ENCODE results near the gene RCBTB2. TPM values are rescaled to one million over a fixed set of nuclear protein-coding genes. Genes with fewer than 3 reads are reported as not detected.

The RCBTB2 gene
- total RNA-seq, 4 donors from 2014 or later = 1.7 to 9.1 (median 7.6) TPM

DNA sequence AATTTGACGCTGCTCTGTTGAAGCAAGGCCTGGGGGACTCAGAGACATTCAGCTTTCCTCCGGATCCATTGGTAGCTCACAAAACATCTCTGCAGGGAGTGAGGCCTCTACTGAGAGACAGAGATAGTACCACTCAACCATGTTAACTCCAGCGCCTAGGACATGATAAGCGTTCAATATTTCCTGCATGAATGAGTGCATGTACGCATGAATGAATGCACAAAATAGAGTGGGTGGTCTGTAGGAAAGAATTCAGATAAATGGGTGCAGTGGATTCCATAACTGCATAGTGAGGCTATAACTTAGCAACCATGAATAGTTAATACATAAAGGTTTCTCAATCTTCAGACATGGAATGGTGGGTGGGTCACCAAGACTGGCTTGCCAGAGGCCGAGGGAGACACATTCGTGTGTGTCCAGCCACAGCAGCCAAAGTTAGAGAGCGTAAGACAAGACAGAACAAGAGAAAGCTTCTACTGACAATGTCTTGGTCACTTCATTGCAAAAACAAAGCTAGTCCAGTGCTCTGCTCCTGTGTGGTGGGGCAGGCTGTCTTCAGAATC is 36.3 kb upstream of the RCBTB2 start:
- intact Hi-C loops (cut with DNase I; ENCODE audit: low total_unique reads) = loop anchor here (2.0 kb wide), 1 partner anchor 26 kb away; no protein-coding TSS in a partner anchor
- ATAC-seq (no peak), DNase-seq (no peak)
- no peak for TF ChIP-seq POLR2A (IDR thresholded peaks at IDR 0.05)
- TF ChIP-seq, protein P1, sequence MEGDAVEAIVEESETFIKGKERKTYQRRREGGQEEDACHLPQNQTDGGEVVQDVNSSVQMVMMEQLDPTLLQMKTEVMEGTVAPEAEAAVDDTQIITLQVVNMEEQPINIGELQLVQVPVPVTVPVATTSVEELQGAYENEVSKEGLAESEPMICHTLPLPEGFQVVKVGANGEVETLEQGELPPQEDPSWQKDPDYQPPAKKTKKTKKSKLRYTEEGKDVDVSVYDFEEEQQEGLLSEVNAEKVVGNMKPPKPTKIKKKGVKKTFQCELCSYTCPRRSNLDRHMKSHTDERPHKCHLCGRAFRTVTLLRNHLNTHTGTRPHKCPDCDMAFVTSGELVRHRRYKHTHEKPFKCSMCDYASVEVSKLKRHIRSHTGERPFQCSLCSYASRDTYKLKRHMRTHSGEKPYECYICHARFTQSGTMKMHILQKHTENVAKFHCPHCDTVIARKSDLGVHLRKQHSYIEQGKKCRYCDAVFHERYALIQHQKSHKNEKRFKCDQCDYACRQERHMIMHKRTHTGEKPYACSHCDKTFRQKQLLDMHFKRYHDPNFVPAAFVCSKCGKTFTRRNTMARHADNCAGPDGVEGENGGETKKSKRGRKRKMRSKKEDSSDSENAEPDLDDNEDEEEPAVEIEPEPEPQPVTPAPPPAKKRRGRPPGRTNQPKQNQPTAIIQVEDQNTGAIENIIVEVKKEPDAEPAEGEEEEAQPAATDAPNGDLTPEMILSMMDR (IDR thresholded peaks at IDR 0.05 in 4 of 5, conservative IDR thresholded peaks at IDR 0.05 in 1 of 5) = no peak
- Histone ChIP-seq H3K27ac (peak overlapping the region; percentile 82 to 86 (median 86)), H3K9me3 (no peaks in the 10 kb centered on the region), H3K36me3 (no peaks in the 10 kb centered on the region), H3K4me1 (peaks cover 41 to 55% of the 10 kb centered on the region in 2 donors), H3K4me3 (no peak overlapping the region), H3K27me3 (no peaks in the 10 kb centered on the region)
- in situ Hi-C loops (cut with MboI; ENCODE audit: low sequenced_read_pairs in 4 of 4) = no loop called here

DNA sequence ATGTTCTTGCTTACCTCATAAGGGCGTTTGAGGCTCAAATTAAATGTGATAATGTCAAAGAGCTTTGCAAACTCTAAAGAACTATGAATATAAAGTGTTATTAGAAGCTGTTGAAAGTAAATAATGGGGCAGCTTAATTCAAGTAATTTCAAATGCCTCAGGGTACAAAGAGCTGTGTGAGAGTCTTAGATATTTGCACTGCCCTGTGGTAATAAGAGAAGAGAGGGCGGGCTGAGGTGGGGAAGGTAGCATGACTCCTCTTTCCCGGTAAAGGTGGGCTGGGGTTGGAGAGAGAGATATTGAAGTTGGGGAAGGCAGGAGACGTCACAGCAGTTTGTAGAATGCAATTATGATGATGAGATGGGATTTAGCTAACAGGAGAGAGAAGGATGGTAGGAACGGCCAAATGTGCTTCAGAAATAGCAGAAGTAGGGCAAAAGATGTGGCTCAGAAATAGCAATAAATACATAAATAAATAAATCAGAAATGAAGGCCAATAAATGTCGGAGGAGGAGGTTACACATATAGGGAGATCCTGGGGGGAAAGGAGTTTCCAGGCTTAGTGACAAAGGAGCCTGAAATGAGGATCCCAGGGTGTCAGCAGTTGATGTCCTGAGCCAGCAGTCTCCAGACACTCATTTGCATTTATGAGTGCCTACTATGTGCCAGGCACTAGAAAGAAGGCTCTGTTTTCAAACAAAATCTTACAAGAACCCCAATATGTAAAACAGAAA is 35.7 kb upstream of the RCBTB2 start:
- Histone ChIP-seq H3K9me3 (no peaks in the 10 kb centered on the region), H3K27me3 (no peaks in the 10 kb centered on the region), H3K36me3 (no peaks in the 10 kb centered on the region), H3K4me1 (peaks cover 41 to 55% of the 10 kb centered on the region in 2 donors), H3K4me3 (no peak overlapping the region), H3K27ac (peak overlapping the region; percentile 82 to 86 (median 86))
- DNase-seq = no peak
- in situ Hi-C loops (cut with MboI; ENCODE audit: low sequenced_read_pairs in 4 of 4) (no loop called here), intact Hi-C loops (cut with DNase I; ENCODE audit: low total_unique reads) (loop anchor here (1.0 to 2.0 kb wide), 2 partner anchors 26 to 36 kb away; no protein-coding TSS in a partner anchor)
- no peak for ATAC-seq
- no peak for TF ChIP-seq POLR2A (IDR thresholded peaks at IDR 0.05)
- TF ChIP-seq, protein P1 (IDR thresholded peaks at IDR 0.05 in 4 of 5, conservative IDR thresholded peaks at IDR 0.05 in 1 of 5) = no peak

DNA sequence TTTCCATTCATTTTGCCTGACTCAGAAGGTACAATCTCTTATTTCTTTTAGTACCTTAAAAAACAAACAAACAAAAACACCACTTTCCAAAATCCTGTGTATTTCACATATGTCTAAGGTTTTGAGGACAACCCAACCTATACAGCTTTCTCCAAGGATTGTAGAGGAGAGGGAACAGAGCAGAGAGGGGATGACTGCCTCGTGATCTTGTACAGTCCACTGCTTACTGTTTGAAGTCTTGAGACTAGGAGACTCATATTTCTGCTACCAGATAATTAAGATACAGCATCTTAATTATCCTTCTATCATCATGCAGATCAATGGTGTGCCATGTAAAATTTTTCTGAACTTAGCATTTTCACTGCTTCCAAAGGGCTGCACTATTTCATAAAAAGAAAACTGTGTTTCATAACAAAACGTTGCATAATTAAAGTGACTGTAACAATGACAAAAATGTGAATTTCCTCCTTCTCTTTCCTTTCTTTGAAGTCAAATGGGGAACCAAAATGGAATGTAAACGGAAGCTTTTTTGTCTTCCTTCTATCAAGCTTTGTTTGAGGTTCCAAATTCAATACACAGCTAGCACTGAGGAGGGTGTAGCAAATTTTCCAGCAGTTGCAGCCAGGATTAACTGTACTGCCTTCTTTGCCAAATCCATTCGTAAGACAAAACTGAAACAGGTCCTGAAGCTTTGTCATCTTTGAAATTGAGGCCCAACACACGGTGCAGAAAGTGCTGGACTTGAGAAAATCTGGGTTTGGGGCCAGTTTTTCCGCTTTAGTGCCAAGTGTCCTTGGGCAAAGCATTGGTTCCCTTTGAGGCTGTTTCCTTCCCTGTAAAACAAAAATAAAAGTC is 34.9 kb upstream of the RCBTB2 start:
- H3K27ac ChIP-seq = peak overlapping the region; percentile 82 to 86 (median 86)
- peak overlapping the region in 1 of 4 donors; percentile 3 for H3K4me3 ChIP-seq
- intact Hi-C loops (cut with DNase I; ENCODE audit: low total_unique reads) (loop anchor here (1.0 to 2.0 kb wide), 2 partner anchors 25 to 35 kb away; no protein-coding TSS in a partner anchor), in situ Hi-C loops (cut with MboI; ENCODE audit: low sequenced_read_pairs in 4 of 4) (no loop called here)
- DNase-seq (peak; percentile 32 to 41), ATAC-seq (peak; percentile 86 to 90)
- no peak for TF ChIP-seq POLR2A (IDR thresholded peaks at IDR 0.05)
- TF ChIP-seq, protein P1 (IDR thresholded peaks at IDR 0.05 in 4 of 5, conservative IDR thresholded peaks at IDR 0.05 in 1 of 5) = no peak
- H3K27me3 ChIP-seq = no peaks in the 10 kb centered on the region
- H3K36me3 ChIP-seq = no peaks in the 10 kb centered on the region
- H3K9me3 ChIP-seq = no peaks in the 10 kb centered on the region
- H3K4me1 ChIP-seq = peaks cover 41 to 51% of the 10 kb centered on the region in 2 donors

DNA sequence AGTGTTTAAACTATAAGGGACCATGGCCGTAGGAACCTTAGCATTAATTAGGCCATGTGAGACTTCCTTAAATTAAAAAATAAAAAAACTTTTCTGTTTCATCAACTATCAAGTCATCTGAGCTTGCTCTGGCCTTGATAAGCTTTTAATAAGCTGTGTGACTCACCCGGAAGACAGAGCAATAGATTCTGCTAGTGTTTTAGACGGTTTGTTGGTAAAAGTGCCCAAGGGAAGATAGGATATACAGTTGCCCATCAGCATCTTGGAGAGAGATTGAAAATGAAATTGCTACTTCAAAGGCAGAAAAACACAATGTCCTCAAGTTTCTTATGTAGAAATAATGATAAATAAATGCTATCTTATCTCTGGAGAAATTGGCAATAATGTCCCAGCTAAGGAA is 31.2 kb upstream of the RCBTB2 start:
- no peak for ATAC-seq
- in situ Hi-C loops (cut with MboI; ENCODE audit: low sequenced_read_pairs in 4 of 4) (no loop called here), intact Hi-C loops (cut with DNase I; ENCODE audit: low total_unique reads) (no loop called here)

More for the DNA sequence above, 31.2 kb upstream of the RCBTB2 start:
- Histone ChIP-seq H3K4me3 (no peak overlapping the region), H3K27me3 (no peaks in the 10 kb centered on the region), H3K9me3 (no peaks in the 10 kb centered on the region), H3K27ac (no peak overlapping the region), H3K4me1 (peaks cover 17 to 23% of the 10 kb centered on the region in 2 donors), H3K36me3 (no peaks in the 10 kb centered on the region)
- no peak for TF ChIP-seq POLR2A (IDR thresholded peaks at IDR 0.05)
- TF ChIP-seq, protein P1 (IDR thresholded peaks at IDR 0.05 in 4 of 5, conservative IDR thresholded peaks at IDR 0.05 in 1 of 5) = no peak
- no peak for DNase-seq

Data from gastrocnemius medialis (tissue), 4 donors.